Epithelial cell of esophagus (primary cell): ENCODE measurements around the gene RAD9A.

Experiments used
- DNase-seq: peaks from one replicate; pipeline ENCODE4 v3.0.0; 2010; ENCODE audit warnings: low read depth
- H3K4me3 ChIP-seq: 2 replicates; pipeline ENCODE4 v1.5.1; 2011; ENCODE audit warnings: mild to moderate bottlenecking, low read length, control low read depth
- CTCF ChIP-seq: IDR thresholded peaks from 2 replicates; pipeline ENCODE4 v1.5.1; 2011; ENCODE audit warnings: low read depth, mild to moderate bottlenecking, low read length, control low read depth, inconsistent platforms; ENCODE audit not compliant: insufficient read depth; ENCODE audit errors: missing control alignments

RAD9A gene

GRCh38 chr11:67349457-67349856 is 42.3 kb upstream of the RAD9A start:
- H3K4me3 ChIP-seq: no peak overlapping the region
- no peak for TF ChIP-seq CTCF
- DNase-seq: no peak

DNA sequence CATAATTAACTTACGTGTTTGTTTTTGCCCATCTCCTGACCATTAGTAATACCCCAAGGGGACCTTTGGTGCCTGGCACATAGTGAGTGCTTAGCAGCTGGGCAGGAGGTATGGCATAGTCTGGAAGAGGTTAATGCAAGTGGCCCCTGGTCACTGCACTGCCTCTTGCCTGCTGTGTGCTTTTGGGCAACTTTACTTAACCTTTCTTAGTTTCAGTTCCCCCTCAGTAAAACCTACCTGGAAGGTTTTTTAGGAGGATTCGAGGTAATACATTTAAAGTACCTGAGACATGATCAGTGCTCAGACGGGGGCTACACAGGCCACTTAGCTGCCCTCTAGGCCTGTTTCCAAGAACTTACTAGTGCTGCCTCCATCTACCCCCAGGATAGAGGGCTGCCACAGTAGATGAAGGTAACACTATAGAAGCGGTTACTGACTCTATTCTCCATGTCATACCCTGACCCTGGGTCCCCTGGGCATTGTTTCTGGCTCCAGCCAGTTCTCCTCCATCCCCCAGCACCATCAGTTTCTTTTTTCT is 41.8 kb upstream of the RAD9A start:
- no peak overlapping the region for H3K4me3 ChIP-seq
- TF ChIP-seq CTCF: no peak
- DNase-seq: no peak

DNA sequence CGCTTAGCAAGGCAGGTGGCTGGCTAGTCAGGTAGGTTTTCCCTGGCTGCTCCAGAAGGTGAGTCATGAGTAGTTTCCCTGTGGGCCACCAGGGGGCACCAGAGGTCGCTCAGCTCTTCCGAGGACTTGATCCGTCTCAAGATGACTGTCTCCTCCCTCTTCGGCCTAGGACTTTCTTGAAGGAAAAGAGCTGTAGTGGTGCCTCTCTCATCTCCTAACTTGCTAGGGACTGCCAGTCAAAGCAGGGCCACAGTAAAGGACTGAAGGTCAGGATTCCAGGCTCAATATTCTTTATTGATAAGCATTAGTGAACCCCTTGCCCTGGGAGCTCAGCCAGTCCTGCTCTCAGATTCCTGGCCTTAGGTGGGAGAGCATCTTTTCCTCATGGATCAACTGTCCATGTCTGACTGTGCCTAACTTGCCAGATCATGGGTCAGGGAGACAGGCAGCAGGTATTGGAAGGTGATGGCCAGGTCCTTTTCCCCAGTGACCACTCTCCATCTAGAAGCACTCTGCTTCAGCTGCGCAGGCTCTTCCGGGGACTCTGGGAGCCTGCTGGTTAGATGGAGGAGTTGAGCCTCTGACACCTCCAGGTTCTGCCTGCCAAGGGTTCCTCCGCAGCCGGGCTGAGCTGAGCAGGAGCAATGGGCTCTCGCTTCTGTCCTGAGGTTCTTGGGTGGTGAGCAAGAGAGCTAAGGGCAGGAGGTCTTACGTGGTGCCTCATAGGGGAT is 40.3 kb upstream of the RAD9A start:
- H3K4me3 ChIP-seq: no peak overlapping the region
- DNase-seq: peak; percentile 90
- peak; percentile 96 for TF ChIP-seq CTCF

- DNase-seq: no peak
- H3K4me3 ChIP-seq: peak overlapping the region; percentile 81
- no peak for TF ChIP-seq CTCF
Measured at GRCh38 chr11:67352546-67353316, 39.1 kb upstream of the RAD9A start.

DNA sequence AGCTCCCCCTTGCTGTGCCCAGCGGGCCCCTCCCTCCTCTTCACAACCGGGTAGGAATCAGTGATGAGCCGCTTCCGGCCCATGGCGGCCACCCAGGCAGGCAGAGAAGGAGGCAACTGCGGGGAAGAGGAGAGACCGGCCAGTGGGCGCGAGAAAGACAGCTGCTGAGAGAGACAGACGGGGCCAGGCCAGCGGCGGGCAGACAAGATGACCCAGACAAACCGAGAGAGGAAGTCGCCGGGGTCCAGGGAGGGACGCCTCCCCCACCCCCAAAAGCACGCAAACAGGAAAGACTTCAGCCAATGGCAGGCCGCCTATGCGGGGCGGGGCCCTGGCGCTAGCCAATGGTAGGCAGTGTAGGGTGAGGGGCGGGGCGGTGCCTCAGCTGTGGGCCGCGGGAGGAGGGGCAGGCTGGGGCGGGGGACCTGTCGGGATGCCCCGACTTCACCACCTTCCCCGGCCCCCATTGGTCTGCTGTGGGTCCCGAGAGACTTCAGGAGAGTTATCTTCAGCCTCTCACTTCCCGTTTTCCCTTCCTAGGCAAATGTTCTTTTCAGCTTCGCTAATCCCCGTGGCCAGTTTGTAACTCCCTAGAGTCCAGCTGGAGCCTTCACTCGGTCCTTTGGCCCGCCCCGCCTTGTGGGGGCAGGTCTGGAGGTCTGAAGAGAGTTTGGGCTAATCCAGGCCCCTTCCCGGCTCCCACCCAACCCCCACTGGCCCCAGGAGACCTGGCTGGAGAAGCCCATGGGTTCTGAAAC is 38.3 kb upstream of the RAD9A start, which contains the start of gene POLD4:
Gene POLD4, minus strand, starts transcription at position 230 of the 758 bp plus-strand sequence. Its CDS starts 147 bp downstream, at position 83.
- H3K4me3 ChIP-seq: peak within 1 kb of the TSS; percentile 81
- DNase-seq: peak; percentile 94
- TF ChIP-seq CTCF: no peak

DNA sequence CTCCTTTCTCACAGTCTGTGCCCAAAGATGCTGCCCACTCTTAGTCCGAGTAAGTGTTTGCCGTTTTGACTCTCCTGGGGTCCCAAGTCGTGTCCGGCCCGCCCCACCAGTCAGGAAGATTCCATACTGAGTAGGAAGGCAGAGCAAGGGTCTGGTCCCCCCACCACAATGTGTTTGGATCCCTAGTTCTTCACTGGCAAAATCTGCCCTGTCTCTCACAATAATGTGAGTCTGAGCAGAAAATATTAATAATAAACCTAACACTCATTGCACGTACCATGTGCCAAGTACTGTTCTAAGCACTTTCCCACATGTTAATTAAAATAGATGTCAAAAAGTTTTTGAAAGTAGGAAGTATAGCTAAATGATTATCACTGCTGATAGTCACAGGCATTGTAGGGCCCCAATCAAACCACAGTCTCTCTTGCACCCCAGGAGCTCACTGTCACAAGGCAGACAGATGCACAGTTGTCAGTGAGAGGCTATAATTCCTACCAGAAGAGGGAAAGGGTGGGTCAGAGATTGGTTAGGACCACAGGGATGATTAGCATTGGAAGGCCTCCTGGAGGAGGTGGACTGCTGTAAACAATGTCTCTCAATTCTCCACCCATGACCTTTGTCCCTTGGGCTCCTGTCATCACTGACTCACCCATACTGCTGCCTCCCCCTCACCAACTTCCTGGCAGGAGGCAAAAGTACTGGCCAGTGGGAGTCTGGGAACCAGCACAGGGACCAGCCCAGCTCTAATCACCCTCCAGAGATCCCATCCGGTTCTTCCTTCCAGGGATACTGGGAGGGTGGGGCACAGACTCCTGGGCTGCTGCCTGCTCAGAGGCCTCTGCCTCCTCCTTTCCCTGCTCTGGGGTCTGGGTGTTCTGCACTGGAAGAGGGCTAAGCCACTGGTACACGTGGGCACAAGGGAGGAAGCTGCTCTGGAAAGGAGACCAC is 37.4 kb upstream of the RAD9A start:
- H3K4me3 ChIP-seq: peak overlapping the region; percentile 81
- peak; percentile 87 for DNase-seq
- peak; percentile 5 for TF ChIP-seq CTCF
